Measurements from ENCODE around the gene ZFAND3. TPM values are rescaled to one million over a fixed set of nuclear protein-coding genes. Genes with fewer than 3 reads are reported as not detected.

The ZFAND3 gene
- total RNA-seq, 1 experiment from 2014 or later = 22.2 TPM

DNA sequence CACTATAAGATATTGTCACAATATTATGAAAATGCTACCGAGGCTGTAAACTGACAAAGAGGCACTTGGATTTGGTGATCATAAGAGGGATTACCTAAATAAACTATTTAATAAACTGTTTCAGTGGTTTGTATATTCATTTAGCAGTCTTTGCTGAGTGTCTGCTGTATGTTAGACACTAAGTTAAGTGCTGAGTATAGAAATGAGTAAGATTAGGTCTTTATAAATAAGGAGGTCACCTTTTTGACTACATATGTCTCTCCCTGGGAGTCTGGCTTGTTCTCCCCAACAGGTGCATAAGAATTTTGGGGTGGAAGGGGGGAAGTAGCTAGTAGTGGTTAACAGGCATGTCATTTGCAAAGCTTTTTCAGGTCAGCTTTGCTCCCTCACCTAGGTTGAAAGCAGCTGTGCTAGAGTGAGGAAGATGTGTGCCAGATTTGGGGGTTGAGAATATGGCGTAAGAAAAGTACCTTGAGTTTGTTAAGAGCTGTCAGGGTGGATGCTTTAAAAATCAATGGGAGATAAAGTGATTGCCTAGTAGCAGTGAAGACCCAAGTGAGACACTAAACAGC lies 246.3 kb downstream of the ZFAND3 start:
- Histone ChIP-seq H4K20me1 (ENCODE audit: low read length) (peaks cover 8% of the 10 kb centered on the region; the same call in 1 of the 2 replicates), H3K27ac (ENCODE audit: low read length) (no peak overlapping the region), H3K36me3 (ENCODE audit: low read depth, low read length) (peaks cover 28% of the 10 kb centered on the region), H3K4me3 (ENCODE audit: low read length) (no peak overlapping the region), H3K9ac (ENCODE audit: low read length) (no peak overlapping the region), H2AFZ (ENCODE audit: low read length) (no peak overlapping the region), H3K9me2 (replicated peaks; ENCODE audit: low read length) (no peaks in the 10 kb centered on the region), H3K9me3 (ENCODE audit: low read length) (no peaks in the 10 kb centered on the region), H3K4me1 (ENCODE audit: insufficient read depth, low read length) (no peaks in the 10 kb centered on the region), H3K79me2 (ENCODE audit: low read length) (0 out of 2 replicates have a peak, but pooled peaks cover 3% of the 10 kb centered on the region), H3K4me2 (ENCODE audit: low read length) (no peak overlapping the region), H3F3A (ENCODE audit: low read length, unreplicated experiment) (no peaks in the 10 kb centered on the region), H3K27me3 (ENCODE audit: low read length) (no peaks in the 10 kb centered on the region)
- intact Hi-C loops (cut with micrococcal nuclease) = no loop called here
- TF ChIP-seq EZH2phosphoT487 (IDR thresholded peaks at IDR 0.05; ENCODE audit: borderline replicate concordance, low read length) (no peak), EZH2 (IDR thresholded peaks at IDR 0.05; ENCODE audit: low read length, unreplicated experiment) (no peak)
- TF ChIP-seq, protein P1, sequence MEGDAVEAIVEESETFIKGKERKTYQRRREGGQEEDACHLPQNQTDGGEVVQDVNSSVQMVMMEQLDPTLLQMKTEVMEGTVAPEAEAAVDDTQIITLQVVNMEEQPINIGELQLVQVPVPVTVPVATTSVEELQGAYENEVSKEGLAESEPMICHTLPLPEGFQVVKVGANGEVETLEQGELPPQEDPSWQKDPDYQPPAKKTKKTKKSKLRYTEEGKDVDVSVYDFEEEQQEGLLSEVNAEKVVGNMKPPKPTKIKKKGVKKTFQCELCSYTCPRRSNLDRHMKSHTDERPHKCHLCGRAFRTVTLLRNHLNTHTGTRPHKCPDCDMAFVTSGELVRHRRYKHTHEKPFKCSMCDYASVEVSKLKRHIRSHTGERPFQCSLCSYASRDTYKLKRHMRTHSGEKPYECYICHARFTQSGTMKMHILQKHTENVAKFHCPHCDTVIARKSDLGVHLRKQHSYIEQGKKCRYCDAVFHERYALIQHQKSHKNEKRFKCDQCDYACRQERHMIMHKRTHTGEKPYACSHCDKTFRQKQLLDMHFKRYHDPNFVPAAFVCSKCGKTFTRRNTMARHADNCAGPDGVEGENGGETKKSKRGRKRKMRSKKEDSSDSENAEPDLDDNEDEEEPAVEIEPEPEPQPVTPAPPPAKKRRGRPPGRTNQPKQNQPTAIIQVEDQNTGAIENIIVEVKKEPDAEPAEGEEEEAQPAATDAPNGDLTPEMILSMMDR (conservative IDR thresholded peaks at IDR 0.05; ENCODE audit: low read depth, low read length) = no peak
- BruUV-seq (replicated peaks) = no TSS peak
- POLR2A ChIA-PET (ENCODE audit: unreplicated experiment) = no interaction called here
- ATAC-seq (no peak), DNase-seq (no peak)
- CTCF ChIA-PET = no interaction called here

DNA sequence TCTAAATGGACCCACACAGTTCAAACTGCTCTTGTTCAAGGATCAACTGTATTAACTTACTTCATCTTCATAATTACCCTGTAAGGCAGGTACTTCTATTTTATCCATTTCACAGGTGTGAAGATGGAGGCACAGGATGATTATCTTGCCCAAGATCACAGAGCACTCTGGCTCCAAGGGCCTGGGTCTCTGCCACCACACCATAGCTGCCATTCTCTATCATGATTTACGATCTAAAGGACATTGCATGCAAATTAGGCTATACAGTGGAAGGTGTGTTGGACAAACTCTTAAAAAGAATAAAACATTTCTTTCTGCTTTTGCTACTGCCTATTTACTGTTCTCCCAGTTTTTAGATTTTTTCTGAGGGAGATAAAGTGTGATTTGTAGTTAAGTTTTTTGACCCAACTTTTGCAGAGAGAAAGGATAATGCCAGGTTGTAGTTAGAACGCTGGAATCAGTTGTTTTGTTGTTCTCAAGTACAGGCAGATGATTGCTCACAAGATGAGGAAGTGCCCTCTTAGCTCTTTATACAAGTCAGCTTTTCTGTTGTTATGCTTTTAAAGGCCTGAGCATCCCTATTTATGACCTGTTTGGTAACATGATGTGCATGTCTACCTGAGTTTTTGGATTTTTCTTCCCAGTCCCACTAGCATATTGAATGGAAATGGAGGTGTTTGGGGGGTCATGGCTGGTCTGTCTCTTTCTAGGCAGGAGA lies 247.9 kb downstream of the ZFAND3 start:
- no peak overlapping the region for H3K4me3 ChIP-seq (ENCODE audit: low read length)
- H3K79me2 ChIP-seq (ENCODE audit: low read length) = 0 out of 2 replicates have a peak, but pooled peaks cover 3% of the 10 kb centered on the region
- H2AFZ ChIP-seq (ENCODE audit: low read length) = no peak overlapping the region
- no peaks in the 10 kb centered on the region for H3K27me3 ChIP-seq (ENCODE audit: low read length)
- intact Hi-C loops (cut with micrococcal nuclease) = no loop called here
- no peaks in the 10 kb centered on the region for H3F3A ChIP-seq (ENCODE audit: low read length, unreplicated experiment)
- no peak for DNase-seq
- H3K9me2 ChIP-seq (replicated peaks; ENCODE audit: low read length) = no peaks in the 10 kb centered on the region
- CTCF ChIA-PET = no interaction called here
- BruUV-seq (replicated peaks) = no TSS peak
- H3K4me2 ChIP-seq (ENCODE audit: low read length) = no peak overlapping the region
- no peaks in the 10 kb centered on the region for H3K9me3 ChIP-seq (ENCODE audit: low read length)
- H3K27ac ChIP-seq (ENCODE audit: low read length) = no peak overlapping the region
- no peak overlapping the region for H3K9ac ChIP-seq (ENCODE audit: low read length)
- no peaks in the 10 kb centered on the region for H3K4me1 ChIP-seq (ENCODE audit: insufficient read depth, low read length)
- H4K20me1 ChIP-seq (ENCODE audit: low read length) = peaks cover 8% of the 10 kb centered on the region; the same call in 1 of the 2 replicates
- POLR2A ChIA-PET (ENCODE audit: unreplicated experiment) = no interaction called here
- TF ChIP-seq, protein P1 (conservative IDR thresholded peaks at IDR 0.05; ENCODE audit: low read depth, low read length) = no peak
- TF ChIP-seq EZH2 (IDR thresholded peaks at IDR 0.05; ENCODE audit: low read length, unreplicated experiment) (no peak), EZH2phosphoT487 (IDR thresholded peaks at IDR 0.05; ENCODE audit: borderline replicate concordance, low read length) (no peak)
- no peak for ATAC-seq
- H3K36me3 ChIP-seq (ENCODE audit: low read depth, low read length) = peaks cover 16% of the 10 kb centered on the region

Measured in PC-3 (cell line).